ENCODE results near the gene CKM. TPM values are rescaled to one million over a fixed set of nuclear protein-coding genes. Genes with fewer than 3 reads are reported as not detected.

CKM gene
- total RNA-seq, 2 donors from 2014 or later = 2.7 to 3.7 TPM

DNA sequence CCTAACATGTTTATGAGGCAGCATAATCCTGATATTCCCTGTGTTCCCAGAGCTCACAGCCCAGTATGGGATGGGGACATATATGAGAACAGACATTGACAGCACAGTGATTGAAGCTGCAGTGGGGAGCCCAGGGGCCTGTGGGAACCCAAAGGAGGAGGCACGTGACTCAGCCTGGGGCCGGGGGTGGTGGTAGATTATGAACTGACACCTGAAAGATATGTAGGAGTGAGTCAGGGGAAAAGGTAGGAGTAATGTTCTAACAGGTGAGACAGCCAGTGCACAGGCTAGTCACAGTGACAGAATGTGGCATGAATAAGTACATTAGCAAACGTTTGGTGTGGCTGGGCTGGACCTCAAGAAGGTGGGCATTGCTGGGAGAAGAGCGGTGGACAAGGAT, 29.0 kb downstream of the CKM start:
- peaks cover 47% of the 10 kb centered on the region for H3K36me3 ChIP-seq (ENCODE audit: control insufficient read depth, insufficient read depth, low read length)
- H3K4me3 Mint-ChIP-seq = no peak overlapping the region
- H3K4me1 Mint-ChIP-seq = no peaks in the 10 kb centered on the region
- TF ChIP-seq, protein P1, sequence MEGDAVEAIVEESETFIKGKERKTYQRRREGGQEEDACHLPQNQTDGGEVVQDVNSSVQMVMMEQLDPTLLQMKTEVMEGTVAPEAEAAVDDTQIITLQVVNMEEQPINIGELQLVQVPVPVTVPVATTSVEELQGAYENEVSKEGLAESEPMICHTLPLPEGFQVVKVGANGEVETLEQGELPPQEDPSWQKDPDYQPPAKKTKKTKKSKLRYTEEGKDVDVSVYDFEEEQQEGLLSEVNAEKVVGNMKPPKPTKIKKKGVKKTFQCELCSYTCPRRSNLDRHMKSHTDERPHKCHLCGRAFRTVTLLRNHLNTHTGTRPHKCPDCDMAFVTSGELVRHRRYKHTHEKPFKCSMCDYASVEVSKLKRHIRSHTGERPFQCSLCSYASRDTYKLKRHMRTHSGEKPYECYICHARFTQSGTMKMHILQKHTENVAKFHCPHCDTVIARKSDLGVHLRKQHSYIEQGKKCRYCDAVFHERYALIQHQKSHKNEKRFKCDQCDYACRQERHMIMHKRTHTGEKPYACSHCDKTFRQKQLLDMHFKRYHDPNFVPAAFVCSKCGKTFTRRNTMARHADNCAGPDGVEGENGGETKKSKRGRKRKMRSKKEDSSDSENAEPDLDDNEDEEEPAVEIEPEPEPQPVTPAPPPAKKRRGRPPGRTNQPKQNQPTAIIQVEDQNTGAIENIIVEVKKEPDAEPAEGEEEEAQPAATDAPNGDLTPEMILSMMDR (conservative IDR thresholded peaks at IDR 0.05) = no peak
- H3K9me3 Mint-ChIP-seq = peaks cover 3% of the 10 kb centered on the region
- DNase-seq = no peak
- H3K27ac ChIP-seq (ENCODE audit: low read depth, low read length) = no peak overlapping the region
- H3K9ac ChIP-seq (ENCODE audit: extremely low read depth, low read length, poor library complexity, severe bottlenecking) = no peak overlapping the region
- no peaks in the 10 kb centered on the region for H3K27me3 Mint-ChIP-seq (ENCODE audit: insufficient read depth)
- no peaks in the 10 kb centered on the region for H3K4me1 ChIP-seq (ENCODE audit: control insufficient read depth, insufficient read depth, low read length)
- H3K36me3 Mint-ChIP-seq (ENCODE audit: low read depth) = peaks cover 69% of the 10 kb centered on the region
- H3K9me3 ChIP-seq (ENCODE audit: control insufficient read depth, low read length) = no peaks in the 10 kb centered on the region
- H3K27me3 ChIP-seq (ENCODE audit: control insufficient read depth, insufficient read depth, low read length, poor library complexity, severe bottlenecking) = no peaks in the 10 kb centered on the region
- no peak overlapping the region for H3K27ac Mint-ChIP-seq
- 79 to 95% methylated on average over 3 to 4 of the region's 4 CpGs for WGBS, 2 experiments (ENCODE audit: insufficient coverage in 1 of 2, insufficient read length in 1 of 2)
- no peak overlapping the region for H3K4me3 ChIP-seq (ENCODE audit: low read length)

GRCh38 chr19:45291834-45292233, 30.8 kb downstream of the CKM start:
- Mint-ChIP-seq H3K9me3 (peaks cover 3% of the 10 kb centered on the region), H3K27me3 (ENCODE audit: insufficient read depth) (no peaks in the 10 kb centered on the region), H3K4me3 (no peak overlapping the region), H3K36me3 (ENCODE audit: low read depth) (peaks cover 61% of the 10 kb centered on the region), H3K4me1 (no peaks in the 10 kb centered on the region), H3K27ac (no peak overlapping the region)
- no peaks in the 10 kb centered on the region for H3K4me1 ChIP-seq (ENCODE audit: control insufficient read depth, insufficient read depth, low read length)
- H3K9me3 ChIP-seq (ENCODE audit: control insufficient read depth, low read length) = no peaks in the 10 kb centered on the region
- H3K4me3 ChIP-seq (ENCODE audit: low read length) = no peak overlapping the region
- peaks cover 47% of the 10 kb centered on the region for H3K36me3 ChIP-seq (ENCODE audit: control insufficient read depth, insufficient read depth, low read length)
- H3K27ac ChIP-seq (ENCODE audit: low read depth, low read length) = no peak overlapping the region
- 90 to 100% methylated on average over 1 of the region's 1 CpG for WGBS, 2 experiments (ENCODE audit: insufficient coverage in 1 of 2, insufficient read length in 1 of 2)
- DNase-seq = no peak
- no peaks in the 10 kb centered on the region for H3K27me3 ChIP-seq (ENCODE audit: control insufficient read depth, insufficient read depth, low read length, poor library complexity, severe bottlenecking)
- no peak overlapping the region for H3K9ac ChIP-seq (ENCODE audit: extremely low read depth, low read length, poor library complexity, severe bottlenecking)
- TF ChIP-seq, protein P1 (conservative IDR thresholded peaks at IDR 0.05) = no peak

- H3K4me1 Mint-ChIP-seq = no peaks in the 10 kb centered on the region
Observed at GRCh38 chr19:45290381-45290931, 32.2 kb downstream of the CKM start.

More at GRCh38 chr19:45290381-45290931, 32.2 kb downstream of the CKM start:
- no peak overlapping the region for H3K4me3 ChIP-seq (ENCODE audit: low read length)
- Mint-ChIP-seq H3K4me3 (no peak overlapping the region), H3K36me3 (ENCODE audit: low read depth) (peaks cover 58% of the 10 kb centered on the region), H3K27me3 (ENCODE audit: insufficient read depth) (no peaks in the 10 kb centered on the region), H3K27ac (no peak overlapping the region), H3K9me3 (peaks cover 3% of the 10 kb centered on the region)
- H3K4me1 ChIP-seq (ENCODE audit: control insufficient read depth, insufficient read depth, low read length) = no peaks in the 10 kb centered on the region
- no peaks in the 10 kb centered on the region for H3K27me3 ChIP-seq (ENCODE audit: control insufficient read depth, insufficient read depth, low read length, poor library complexity, severe bottlenecking)
- H3K9ac ChIP-seq (ENCODE audit: extremely low read depth, low read length, poor library complexity, severe bottlenecking) = no peak overlapping the region
- no peak for DNase-seq
- H3K36me3 ChIP-seq (ENCODE audit: control insufficient read depth, insufficient read depth, low read length) = peaks cover 45% of the 10 kb centered on the region
- no peaks in the 10 kb centered on the region for H3K9me3 ChIP-seq (ENCODE audit: control insufficient read depth, low read length)
- WGBS, 2 experiments (ENCODE audit: insufficient coverage in 1 of 2, insufficient read length in 1 of 2) = 94 to 100% methylated on average over 4 to 6 of the region's 6 CpGs
- no peak overlapping the region for H3K27ac ChIP-seq (ENCODE audit: low read depth, low read length)
- TF ChIP-seq, protein P1 (conservative IDR thresholded peaks at IDR 0.05) = no peak
